Measurements from ENCODE around the gene GOLGA6A.
"Not testable (repeated sequence)": the region's sequence is repeated elsewhere in the genome, so short reads cannot be mapped to it uniquely, and the experiment has no call there.

The GOLGA6A gene

DNA sequence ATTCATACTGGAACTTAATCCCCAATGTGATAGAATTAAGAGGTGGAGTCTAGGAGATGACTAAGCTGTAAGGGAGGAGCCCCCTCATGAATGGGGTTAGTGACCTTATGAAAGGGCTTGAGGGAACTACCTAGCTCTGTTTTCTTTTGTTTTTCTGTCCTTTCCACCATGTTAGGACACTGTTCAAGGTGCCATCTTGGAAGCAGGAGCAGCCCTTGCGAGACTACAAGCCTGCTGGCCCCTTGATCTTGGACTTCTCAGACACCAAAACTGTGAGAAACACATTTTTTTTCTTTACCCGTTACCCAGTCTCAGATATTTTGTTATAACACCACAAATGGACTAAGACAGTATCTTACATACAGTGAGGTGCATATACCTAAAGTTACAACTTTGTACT, 26.5 kb downstream of the GOLGA6A start:
- no peak for TF ChIP-seq Cebpa-rat (IDR thresholded peaks at IDR 0.05)
- no peaks in the 10 kb centered on the region for H4K20me1 ChIP-seq
- H3K4me2 ChIP-seq = no peak overlapping the region
- no peaks in the 10 kb centered on the region for H3K27me3 ChIP-seq
- no peak overlapping the region for H3K27ac ChIP-seq
- peaks cover 0 to 6% (median 0%) of the 10 kb centered on the region in 11 experiments; a peak in 2 of 22 replicates for H3K9me3 ChIP-seq (replicated peaks in 1 of 11)
- H3K36me3 ChIP-seq = no peaks in the 10 kb centered on the region
- no peak overlapping the region for H3K9ac ChIP-seq
- H3K4me1 ChIP-seq = peaks cover 8 to 36% (median 15%) of the 10 kb centered on the region in 10 experiments; a peak in 19 of 20 replicates
- no peak overlapping the region for H3K4me3 ChIP-seq

GRCh38 chr15:74053941-74054529, 28.3 kb downstream of the GOLGA6A start:
- H3K27ac ChIP-seq = no peak overlapping the region; a peak in 1 of 22 replicates
- no peak overlapping the region for H3K9ac ChIP-seq
- no peak for TF ChIP-seq Cebpa-rat (IDR thresholded peaks at IDR 0.05)
- peak overlapping the region in 2 of 11 experiments; percentile 20 to 22; a peak in 1 of 22 replicates for H3K4me2 ChIP-seq
- H3K9me3 ChIP-seq (replicated peaks in 1 of 11) = peaks cover 0 to 6% (median 0%) of the 10 kb centered on the region in 11 experiments; a peak in 2 of 22 replicates
- no peaks in the 10 kb centered on the region for H3K36me3 ChIP-seq
- no peaks in the 10 kb centered on the region for H4K20me1 ChIP-seq
- H3K27me3 ChIP-seq = no peaks in the 10 kb centered on the region
- no peak overlapping the region for H3K4me3 ChIP-seq
- peaks cover 2 to 53% (median 15%) of the 10 kb centered on the region in 10 experiments; a peak in 19 of 20 replicates for H3K4me1 ChIP-seq

- Histone ChIP-seq H4K20me1 (no peaks in the 10 kb centered on the region), H3K27me3 (no peaks in the 10 kb centered on the region), H3K4me2 (peak overlapping the region in 2 of 11 experiments; percentile 20 to 22; a peak in 1 of 22 replicates), H3K27ac (peak overlapping the region in 1 of 11 experiments; percentile 13; a peak in 1 of 22 replicates), H3K4me3 (no peak overlapping the region), H3K9me3 (replicated peaks in 1 of 11) (peaks cover 0 to 1% (median 0%) of the 10 kb centered on the region in 11 experiments; a peak in 2 of 22 replicates), H3K4me1 (peaks cover 0 to 58% (median 13%) of the 10 kb centered on the region in 10 experiments; a peak in 17 of 20 replicates), H3K9ac (no peak overlapping the region), H3K36me3 (no peaks in the 10 kb centered on the region)
- TF ChIP-seq Cebpa-rat (IDR thresholded peaks at IDR 0.05) = no peak
Observed at GRCh38 chr15:74053517-74053916, 28.8 kb downstream of the GOLGA6A start.

DNA sequence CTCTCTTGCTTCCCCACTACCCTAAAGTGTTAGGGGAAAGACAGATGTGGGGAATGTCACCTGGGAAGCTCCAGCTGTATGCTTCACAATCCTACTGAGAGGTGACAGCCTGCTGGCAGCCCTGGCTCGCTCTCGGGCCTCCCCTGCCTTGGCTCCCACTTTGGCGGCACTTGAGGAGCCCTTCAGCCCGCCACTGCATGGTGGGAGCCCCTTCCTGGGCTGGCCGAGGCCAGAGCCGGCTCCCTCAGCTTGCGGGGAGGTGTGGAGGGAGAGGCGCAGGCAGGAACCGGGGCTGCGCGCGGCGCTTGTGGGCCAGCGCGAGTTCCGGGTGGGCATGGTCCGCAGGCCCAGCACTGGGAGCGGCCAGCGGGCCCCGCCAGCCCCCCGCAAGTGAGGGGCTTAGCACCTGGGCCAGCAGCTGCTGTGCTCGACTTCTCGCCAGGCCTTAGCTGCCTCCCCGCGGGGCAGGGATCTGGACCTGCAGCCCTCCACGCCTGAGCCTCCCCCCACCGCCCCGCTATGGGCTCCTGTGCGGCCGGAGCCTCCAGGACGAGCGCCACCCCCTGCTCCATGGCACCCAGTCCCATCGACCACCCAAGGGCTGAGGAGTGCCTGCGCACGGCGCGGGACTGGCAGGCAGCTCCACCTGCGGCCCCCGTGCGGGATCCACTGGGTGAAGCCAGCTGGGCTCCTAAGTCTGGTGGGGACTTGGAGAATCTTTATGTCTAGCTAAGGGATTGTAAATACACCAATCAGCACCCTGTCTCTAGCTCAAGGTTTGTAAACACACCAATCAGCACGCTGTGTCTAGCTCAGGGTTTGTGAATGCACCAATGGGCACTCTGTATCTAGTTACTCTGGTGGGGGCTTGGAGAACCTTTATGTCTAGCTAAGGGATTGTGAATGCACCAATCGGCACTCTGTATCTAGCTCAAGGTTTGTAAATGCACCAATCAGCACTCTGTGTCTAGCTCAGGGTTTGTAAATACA, 29.8 kb downstream of the GOLGA6A start:
- H3K4me2 ChIP-seq = peak overlapping the region in 3 of 11 experiments; percentile 71 to 88 (median 81); a peak in 5 of 22 replicates
- H3K4me1 ChIP-seq = peaks cover 8 to 68% (median 21%) of the 10 kb centered on the region in 10 experiments
- peak overlapping the region in 2 of 11 experiments; percentile 75 to 77; a peak in 3 of 22 replicates for H3K9ac ChIP-seq
- not testable (repeated sequence) for H3K36me3 ChIP-seq; H3K27me3 ChIP-seq; H4K20me1 ChIP-seq; H3K9me3 ChIP-seq (replicated peaks in 1 of 11); H3K4me3 ChIP-seq
- peak overlapping the region in 3 of 11 experiments; percentile 85 to 96 (median 85); a peak in 6 of 22 replicates for H3K27ac ChIP-seq

- Histone ChIP-seq H3K4me1 (peaks cover 8 to 76% (median 21%) of the 10 kb centered on the region in 10 experiments), H3K9ac (peak overlapping the region in 5 of 11 experiments; percentile 48 to 87 (median 66); a peak in 9 of 22 replicates), H3K4me2 (peak overlapping the region in 7 of 11 experiments; percentile 27 to 88 (median 71); a peak in 13 of 22 replicates), H3K27me3 (no peaks in the 10 kb centered on the region), H4K20me1 (0 out of 22 replicates have a peak, but pooled peaks cover 0 to 6% (median 0%) of the 10 kb centered on the region in 11 experiments), H3K4me3 (no peak overlapping the region; a peak in 1 of 20 replicates), H3K36me3 (no peaks in the 10 kb centered on the region), H3K27ac (peak overlapping the region in 7 of 11 experiments; percentile 7 to 97 (median 65); a peak in 12 of 22 replicates), H3K9me3 (replicated peaks in 1 of 11) (no peaks in the 10 kb centered on the region)
- no peak for TF ChIP-seq Cebpa-rat (IDR thresholded peaks at IDR 0.05)
Observed at GRCh38 chr15:74050556-74051234, 31.7 kb downstream of the GOLGA6A start.

DNA sequence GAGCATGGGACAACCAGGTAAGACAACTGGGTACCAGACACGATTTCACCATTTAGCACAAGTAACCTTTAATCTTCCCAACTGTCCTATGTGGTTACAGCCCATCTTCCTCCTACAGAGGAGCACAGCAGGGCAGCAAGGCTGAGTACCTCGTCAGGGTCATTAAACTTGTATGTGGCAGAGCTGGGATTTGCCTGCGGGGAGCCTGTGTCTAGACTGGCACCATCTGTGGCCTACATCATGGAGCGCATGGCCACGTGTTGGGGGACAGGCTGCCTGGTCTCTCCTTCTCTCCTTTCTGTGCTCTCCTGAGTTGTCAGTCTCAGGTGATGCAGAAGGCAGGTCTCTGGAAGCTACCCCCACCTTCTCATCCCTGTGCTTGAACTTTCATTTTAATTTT, 32.2 kb downstream of the GOLGA6A start:
- peak overlapping the region in 3 of 11 experiments; percentile 71 to 88 (median 81); a peak in 5 of 22 replicates for H3K4me2 ChIP-seq

DNA sequence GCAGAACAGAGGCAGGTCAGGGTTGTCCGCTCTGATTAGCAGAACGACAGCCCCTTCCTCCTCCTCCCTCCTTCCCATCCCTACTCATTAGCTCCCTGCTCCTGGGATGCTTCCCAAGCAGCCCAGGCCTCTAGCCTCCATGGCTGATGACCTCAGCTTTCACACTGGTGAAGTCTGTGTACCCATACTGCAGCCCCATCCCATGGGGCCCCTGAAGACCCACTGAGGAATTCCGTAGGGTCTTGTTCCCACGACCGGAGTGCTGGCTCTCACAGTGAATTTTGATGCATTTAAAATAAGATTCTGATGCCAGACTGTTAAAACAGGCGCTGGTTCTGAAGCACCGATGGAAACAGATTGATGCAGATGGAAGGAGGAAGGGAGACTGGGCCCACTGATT, 36.1 kb downstream of the GOLGA6A start:
- H3K4me2 ChIP-seq = no peak overlapping the region
- H4K20me1 ChIP-seq = peaks cover 0 to 48% (median 0%) of the 10 kb centered on the region in 11 experiments; a peak in 7 of 22 replicates
- no peak overlapping the region for H3K4me3 ChIP-seq
- peaks cover 0 to 33% (median 0%) of the 10 kb centered on the region in 11 experiments; a peak in 6 of 22 replicates for H3K36me3 ChIP-seq
- H3K27me3 ChIP-seq = no peaks in the 10 kb centered on the region
- no peak for TF ChIP-seq Cebpa-rat (IDR thresholded peaks at IDR 0.05)
- peaks cover 8 to 45% (median 16%) of the 10 kb centered on the region in 10 experiments for H3K4me1 ChIP-seq
- no peak overlapping the region; a peak in 1 of 22 replicates for H3K27ac ChIP-seq
- no peaks in the 10 kb centered on the region for H3K9me3 ChIP-seq (replicated peaks in 1 of 11)
- no peak overlapping the region for H3K9ac ChIP-seq

More for the DNA sequence above, 32.2 kb downstream of the GOLGA6A start:
- Histone ChIP-seq H3K9me3 (replicated peaks in 1 of 11) (no peaks in the 10 kb centered on the region), H4K20me1 (peaks cover 0 to 10% (median 0%) of the 10 kb centered on the region in 11 experiments; a peak in 3 of 22 replicates), H3K36me3 (no peaks in the 10 kb centered on the region; a peak in 1 of 22 replicates), H3K27ac (peak overlapping the region in 3 of 11 experiments; percentile 85 to 97 (median 96); a peak in 6 of 22 replicates), H3K9ac (peak overlapping the region in 2 of 11 experiments; percentile 84 to 87; a peak in 4 of 22 replicates), H3K4me1 (peaks cover 8 to 76% (median 21%) of the 10 kb centered on the region in 10 experiments), H3K4me3 (no peak overlapping the region), H3K27me3 (no peaks in the 10 kb centered on the region)
- TF ChIP-seq Cebpa-rat (IDR thresholded peaks at IDR 0.05) = no peak

DNA sequence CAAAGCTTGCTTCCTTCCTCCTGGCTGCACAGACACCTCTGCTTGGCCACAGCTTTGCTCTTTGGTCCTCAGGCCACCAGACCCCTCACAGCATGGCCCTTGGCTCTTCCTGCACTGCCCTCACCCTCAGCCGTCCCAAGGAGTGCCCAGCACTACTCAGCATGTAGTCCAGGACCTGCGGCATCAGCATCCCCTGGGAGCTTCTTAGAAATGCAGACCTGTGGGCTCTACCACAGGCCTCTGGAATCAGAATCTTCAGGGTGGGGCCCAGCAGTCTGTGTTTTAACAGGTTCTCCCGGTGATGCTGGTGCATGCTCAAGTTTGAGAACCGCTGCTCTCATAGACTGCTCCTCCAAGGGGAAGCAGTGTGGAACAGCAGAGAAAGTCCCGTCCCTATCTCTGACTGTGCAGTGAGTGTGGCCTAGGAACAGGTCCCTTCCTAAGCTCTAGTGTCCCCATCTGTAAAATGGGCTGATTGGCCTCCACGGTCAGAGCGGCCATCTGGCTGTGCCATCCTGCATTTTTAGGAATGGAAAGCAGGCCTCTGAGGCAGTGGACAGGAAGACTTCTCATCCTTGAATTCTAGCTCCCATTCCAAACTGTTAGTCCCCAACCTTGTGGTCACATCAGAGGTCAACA, 36.6 kb downstream of the GOLGA6A start:
- no peaks in the 10 kb centered on the region for H3K9me3 ChIP-seq (replicated peaks in 1 of 11)
- no peak overlapping the region; a peak in 1 of 22 replicates for H3K27ac ChIP-seq
- no peak for TF ChIP-seq Cebpa-rat (IDR thresholded peaks at IDR 0.05)
- H3K27me3 ChIP-seq = no peaks in the 10 kb centered on the region
- no peak overlapping the region for H3K9ac ChIP-seq
- no peak overlapping the region for H3K4me3 ChIP-seq
- peaks cover 8 to 41% (median 11%) of the 10 kb centered on the region in 10 experiments for H3K4me1 ChIP-seq
- H3K36me3 ChIP-seq = peaks cover 0 to 37% (median 0%) of the 10 kb centered on the region in 11 experiments; a peak in 6 of 22 replicates
- peaks cover 0 to 53% (median 0%) of the 10 kb centered on the region in 11 experiments; a peak in 7 of 22 replicates for H4K20me1 ChIP-seq
- no peak overlapping the region for H3K4me2 ChIP-seq
